Muscle of arm (tissue), 12 donors: ENCODE measurements around the gene KRT78. TPM values are rescaled to one million over a fixed set of nuclear protein-coding genes. Genes with fewer than 3 reads are reported as not detected.

ENCODE experiments used
- DNase-seq: peaks from one replicate; pipeline ENCODE4 v3.0.0-alpha.2; 2013
- polyA plus RNA-seq, 12 donors: library from polyadenylated mRNA; unstranded; fragments of 120-200 nt; gene quantifications; one replicate each; pipeline ENCODE4 v1.2.1, GENCODE V29; 2013; ENCODE audit not compliant: insufficient read length in 12 of 12

Gene KRT78
- polyA plus RNA-seq, 12 donors, result 0.08 to 12.6 (median 2.4) TPM; not detected in 7

- no peak for DNase-seq
These were observed 9.2 kb downstream of the KRT78 start for GRCh38 chr12:52839436-52840105.

GRCh38 chr12:52838609-52839435 lies 10.0 kb downstream of the KRT78 start:
- no peak for DNase-seq

DNA sequence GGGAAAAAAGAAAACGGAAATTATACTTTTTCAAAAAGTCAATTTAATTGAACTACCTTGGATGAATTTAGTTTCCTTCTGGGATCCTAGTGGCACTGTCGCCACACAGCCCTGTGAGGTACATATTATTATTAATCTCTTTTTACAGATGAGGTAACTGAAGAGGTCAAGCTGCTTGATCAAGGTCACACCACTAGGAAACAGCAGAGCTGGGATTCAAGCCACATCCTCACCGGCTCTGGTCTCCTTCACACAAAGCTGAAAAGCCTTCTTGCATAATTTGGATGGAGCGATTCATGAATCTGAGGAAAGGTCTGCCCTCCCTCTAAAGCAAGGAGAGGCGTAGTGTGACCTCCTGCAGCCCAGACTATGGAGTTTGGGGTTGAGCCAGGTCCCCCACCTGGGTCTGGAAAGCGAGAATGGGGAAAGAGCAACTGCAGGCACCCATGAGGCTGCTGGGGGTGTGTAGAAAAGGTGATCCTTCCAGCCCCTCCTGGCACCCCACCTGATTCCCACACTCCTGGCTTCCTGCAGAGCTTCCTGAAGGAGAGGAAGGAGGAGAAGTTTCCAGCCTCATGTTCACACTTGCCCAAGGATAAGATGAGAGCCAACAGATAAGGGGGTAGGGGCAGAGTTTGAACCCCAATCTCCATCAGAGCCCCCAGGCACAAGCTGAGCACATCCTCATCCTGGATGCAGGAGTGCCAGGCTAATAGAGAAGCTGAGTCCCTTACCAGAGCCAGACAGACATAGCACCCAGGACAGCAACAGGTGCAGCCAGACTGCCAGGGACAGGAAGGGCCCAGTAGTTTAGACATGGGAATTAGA lies 10.8 kb downstream of the KRT78 start:
- DNase-seq, result no peak

DNA sequence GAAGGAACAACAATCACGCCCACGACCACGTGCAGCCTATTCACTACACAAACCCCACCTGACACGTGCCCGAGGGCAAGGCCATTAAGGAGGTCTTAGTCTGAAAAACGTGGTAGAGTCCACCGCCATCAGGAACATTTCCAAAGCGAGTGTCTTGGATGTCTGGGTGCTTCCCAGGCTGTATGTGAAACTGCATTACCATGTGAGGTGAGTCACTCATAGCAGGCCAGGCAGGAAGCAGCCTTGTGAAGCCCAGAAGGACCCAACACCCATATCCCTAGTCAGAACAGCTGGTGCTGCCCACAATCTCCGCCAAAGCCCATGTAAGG lies 11.4 kb downstream of the KRT78 start:
- DNase-seq, result no peak

DNA sequence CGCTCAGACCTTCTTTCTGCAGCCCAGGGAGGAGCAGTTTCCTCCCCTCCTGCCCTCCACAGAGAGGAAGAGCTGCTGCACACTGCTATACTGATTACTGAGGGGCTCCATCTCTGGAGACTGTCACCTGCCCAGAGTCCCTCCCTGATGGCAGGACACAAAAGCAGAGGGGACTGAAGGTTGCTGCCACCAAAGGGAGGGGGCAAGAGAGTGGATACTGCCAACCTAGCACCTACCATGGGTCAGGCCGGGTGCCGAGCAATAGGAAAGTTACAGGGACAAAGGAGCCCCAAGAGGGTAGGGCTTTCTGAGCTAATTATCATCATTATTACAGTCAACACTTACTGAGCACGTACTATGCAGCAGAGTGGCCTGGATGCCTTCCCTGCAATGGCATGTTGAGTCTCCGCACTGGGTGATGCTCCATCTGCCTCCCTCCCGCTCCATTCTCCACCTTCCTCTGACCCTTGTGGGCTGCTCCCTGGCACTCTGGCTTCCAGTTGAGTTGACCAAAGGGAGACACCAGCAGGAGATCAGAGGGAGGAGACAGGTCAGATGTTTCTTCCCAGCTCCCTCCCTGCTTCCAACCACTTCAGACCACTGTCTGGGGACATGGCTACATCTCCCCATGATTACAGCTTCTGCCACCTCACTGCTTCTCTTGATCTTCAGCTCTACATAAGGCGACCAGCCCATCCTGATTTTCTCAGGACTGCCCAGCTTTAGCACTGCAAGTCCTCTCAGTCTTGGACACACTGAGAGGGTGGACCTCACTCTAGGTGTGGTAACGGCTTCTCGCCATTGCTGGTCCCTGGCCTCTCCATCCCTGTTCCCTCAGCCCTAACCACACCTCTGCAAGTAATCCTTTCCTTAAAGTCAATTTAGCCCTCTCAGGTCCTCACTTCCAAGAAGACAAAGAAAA lies 12.0 kb downstream of the KRT78 start:
- DNase-seq, result no peak

GRCh38 chr12:52836042-52836466 lies 12.7 kb downstream of the KRT78 start:
- no peak for DNase-seq

DNA sequence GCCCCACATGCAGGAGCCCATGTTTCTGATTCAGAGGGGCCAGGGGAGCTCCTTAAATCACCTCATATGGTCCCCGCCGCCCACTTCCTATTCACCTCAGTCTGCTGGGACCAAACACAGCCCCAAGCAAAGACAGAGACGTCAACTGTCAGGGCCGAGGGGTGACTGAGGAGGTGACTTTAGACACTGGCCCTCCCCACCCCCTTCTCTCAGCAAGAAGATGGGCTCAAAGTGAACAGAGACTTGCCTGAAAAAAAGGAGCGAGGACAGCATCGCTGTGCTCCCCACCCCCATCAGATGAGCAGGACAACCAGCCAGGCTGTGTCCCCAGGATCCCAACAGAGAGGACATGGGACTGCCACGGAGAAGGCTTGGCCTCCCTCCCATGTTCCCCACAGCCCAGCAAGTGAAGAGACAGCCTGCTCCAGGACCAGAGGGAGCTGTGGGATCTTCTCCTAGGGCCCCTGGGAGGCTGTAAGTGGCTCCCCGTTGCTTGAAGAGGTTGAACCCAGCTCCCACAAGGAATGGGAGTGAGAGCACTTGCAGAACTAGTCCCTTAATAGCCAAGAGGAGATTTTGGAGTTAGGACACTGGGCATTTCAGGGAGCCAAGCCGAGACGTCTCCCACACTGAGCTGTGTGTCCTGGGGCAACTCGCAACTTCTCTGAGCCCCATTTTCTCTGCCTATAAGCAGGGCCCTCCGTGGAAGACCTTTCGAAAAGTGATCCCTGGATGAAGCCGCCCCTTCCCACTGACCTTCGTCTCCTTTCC lies 13.3 kb downstream of the KRT78 start:
- DNase-seq, result no peak

DNA sequence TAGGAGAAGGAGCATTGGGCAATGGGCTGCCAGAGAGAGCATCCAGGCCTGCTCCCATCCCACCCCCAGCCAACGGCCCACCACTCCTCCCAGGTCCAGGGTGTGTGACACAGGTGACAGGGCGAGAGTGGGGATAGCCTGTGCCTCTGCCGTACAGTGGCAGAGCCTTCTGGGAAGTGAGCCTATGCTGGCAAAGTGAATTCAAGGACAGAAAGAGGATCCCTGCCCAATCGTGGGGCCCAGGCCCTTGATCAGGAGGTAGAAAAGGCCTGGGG lies 14.1 kb downstream of the KRT78 start:
- DNase-seq, result no peak

- DNase-seq, result no peak
These were observed 14.7 kb downstream of the KRT78 start, which contains the start of gene KRT79 for GRCh38 chr12:52833922-52834726. TSS of gene KRT79 (minus strand) at chr12:52834311. CDS start at chr12:52834260, 51 bp downstream.

DNA sequence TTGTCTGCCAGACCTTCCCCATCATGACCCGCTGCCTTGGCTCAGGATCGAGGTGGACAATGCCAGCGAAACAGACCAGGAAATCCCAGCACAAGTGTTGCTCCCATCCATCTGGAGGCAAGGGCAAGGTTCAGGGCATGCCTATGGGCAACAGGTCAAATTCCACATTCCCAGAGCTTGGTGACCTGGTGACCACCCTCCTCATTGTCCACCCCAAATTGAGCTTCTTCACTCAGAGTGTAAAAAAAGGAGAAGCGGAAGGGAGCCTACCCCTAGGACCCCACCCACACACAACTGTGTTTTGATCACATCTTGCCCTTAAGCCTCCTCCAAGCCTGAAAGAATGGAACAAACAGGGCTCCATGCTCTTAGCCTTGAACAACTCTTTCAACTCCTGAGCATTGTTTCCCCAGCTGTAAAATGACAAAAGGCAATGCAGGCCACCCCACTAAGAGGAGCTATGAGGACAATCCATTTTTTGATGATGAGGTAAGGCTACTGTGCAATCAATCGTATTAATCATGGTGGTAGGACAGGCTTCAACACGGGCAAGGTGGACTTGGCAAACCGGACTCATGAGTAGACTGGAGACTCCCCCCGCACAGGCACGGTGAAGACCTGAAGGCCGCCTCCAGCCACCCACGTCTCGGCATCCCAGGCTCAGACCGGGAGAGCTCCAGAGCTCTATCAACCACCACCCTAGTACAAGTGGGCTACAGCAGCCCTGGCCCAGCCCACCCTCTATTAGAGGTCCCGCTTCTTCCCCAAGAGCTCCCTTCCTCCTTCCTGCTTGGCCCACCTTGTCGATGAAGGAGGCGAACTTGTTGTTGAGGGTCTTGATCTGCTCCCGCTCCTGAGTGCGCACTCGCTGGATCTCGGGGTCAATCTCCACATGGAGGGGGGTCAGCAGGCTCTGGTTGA lies 15.5 kb downstream of the KRT78 start:
- no peak for DNase-seq

DNA sequence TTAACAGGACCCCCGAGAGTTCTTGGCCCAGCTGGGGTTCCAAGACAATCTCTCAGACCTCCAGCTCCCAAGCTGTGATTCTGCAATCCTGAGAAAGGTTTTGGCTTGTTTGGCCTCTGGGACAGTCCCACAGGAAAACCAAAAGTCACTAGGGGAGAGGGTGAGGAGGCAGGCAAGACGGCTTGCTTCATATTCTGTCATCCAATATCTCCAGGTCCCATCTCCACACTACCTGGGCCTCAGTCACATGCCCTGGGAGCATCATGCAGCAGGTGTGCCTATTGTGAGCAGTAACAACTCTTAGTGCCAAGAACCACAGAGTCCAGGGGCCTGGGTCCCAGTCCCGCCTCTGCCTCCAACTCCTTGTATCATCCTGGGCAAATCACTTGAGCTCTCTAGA lies 16.3 kb downstream of the KRT78 start:
- no peak for DNase-seq

GRCh38 chr12:52831251-52831650 lies 17.5 kb downstream of the KRT78 start:
- DNase-seq, result no peak

- DNase-seq, result no peak
These were observed 18.6 kb downstream of the KRT78 start for GRCh38 chr12:52829986-52830770.

DNA sequence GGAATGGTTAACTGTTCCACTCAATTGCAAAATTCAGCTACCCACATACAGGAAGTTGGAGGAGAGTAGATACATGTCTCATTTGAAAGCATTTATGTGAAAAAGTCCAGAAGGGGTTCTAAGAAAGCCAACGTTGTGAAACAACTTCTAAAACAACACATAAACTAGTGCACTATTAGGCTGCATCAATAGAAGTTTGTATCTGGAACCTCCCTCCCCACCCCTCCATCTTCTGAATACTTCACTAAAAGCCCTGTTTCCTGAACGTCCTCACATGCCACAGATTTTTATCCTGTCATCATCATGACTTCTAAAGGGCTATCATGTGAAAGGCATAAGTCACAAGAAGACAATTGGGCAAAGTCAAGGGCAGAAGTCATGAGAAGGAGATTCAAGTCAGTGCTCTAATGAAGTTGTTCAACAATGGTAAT lies 20.2 kb downstream of the KRT78 start:
- no peak for DNase-seq

DNA sequence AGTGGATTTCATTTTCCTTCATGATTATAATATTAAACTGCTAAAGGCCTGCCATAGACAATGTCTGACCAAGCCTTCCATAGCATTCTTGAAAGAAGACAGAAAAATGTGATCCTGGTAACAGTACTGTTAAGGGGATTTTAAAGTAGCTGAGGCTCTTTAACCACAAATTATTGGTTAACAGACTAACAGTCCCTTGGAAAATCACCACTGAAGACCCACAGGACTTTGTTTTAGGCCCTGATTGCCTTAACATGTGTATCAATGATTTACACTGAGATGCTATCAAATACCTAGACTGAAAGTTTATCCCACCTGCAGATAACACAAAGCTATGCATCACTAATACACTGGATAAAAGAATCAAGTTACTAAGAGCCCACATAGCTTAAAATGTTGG lies 20.6 kb downstream of the KRT78 start:
- no peak for DNase-seq

DNA sequence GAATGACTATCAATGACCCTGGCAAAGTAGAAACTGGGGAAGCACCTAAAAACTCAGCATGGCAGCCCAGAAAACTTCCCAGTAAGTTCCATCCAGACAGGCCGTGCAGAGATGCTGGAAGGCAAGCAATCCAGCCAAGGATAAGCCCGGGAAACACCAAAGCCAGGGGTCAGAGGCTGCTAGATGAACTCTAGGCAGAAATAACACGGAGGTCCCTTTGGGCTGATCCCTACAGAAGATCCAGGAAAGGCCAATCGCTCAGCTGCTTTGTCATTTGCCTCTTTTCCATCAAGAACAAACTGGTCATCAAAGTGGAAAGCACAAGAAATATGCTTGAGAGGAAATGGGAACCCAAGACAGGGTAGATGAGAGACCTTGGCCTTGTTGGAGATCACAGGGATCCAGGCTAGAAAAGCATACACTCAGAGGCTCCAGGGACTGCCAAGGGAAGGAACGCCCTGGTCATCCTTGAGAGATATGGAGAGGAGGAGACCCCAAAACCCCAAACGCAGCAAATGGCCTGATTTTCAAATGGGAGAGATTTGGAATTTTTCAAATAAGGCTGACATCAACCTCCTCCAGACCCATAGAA lies 21.2 kb downstream of the KRT78 start:
- DNase-seq, result no peak
